C4-2B (cell line): ENCODE results near the gene MT1M.

ENCODE experiments used
- CTCF ChIP-seq: fragments of 450-650 bp; conservative IDR thresholded peaks from 2 replicates; pipeline ENCODE4 v1.5.1; 2017; ENCODE audit warnings: mild to moderate bottlenecking
- ZFX ChIP-seq: fragments of 450-650 bp; IDR thresholded peaks from 2 replicates; pipeline ENCODE4 v1.6.1; 2017

DNA sequence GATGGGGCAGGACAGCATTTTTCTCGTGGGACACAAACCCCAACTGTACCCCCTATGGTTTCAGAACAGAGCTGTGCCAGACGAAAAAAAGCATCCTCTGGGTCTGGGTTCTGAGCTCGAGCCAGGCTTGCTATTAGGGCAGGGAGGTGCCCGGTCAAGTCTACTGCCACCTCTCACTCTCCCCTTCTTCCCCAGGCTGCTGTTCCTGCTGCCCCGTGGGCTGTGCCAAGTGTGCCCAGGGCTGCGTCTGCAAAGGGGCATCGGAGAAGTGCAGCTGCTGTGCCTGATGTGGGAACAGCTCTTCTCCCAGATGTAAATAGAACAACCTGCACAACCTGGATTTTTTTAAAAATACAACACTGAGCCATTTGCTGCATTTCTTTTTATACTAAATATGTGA is 5.8 kb upstream of the MT1M start:
- TF ChIP-seq CTCF = no peak
- no peak for TF ChIP-seq ZFX
